H9 (cell line): ENCODE measurements around the gene TNIK. TPM values are rescaled to one million over a fixed set of nuclear protein-coding genes. Genes with fewer than 3 reads are reported as not detected.

Experiments used
- DNase-seq: peaks from one replicate; pipeline ENCODE4 v3.0.0-alpha.2; 2017
- H2AFZ ChIP-seq: one replicate; pipeline ENCODE4 v1.6.1; 2013; ENCODE audit warnings: mild to moderate bottlenecking, low read length, control low read depth, moderate library complexity
- H2AK5ac ChIP-seq: 2 replicates; pipeline ENCODE4 v1.6.1; 2013; ENCODE audit warnings: low read length, control low read depth, mixed read lengths; ENCODE audit not compliant: insufficient read length
- H2BK120ac ChIP-seq: one replicate; pipeline ENCODE4 v1.6.1; 2013; ENCODE audit warnings: low read depth, mild to moderate bottlenecking, low read length, control low read depth, inconsistent platforms; ENCODE audit not compliant: poor library complexity, severe bottlenecking
- H2BK12ac ChIP-seq: 2 replicates; pipeline ENCODE4 v1.6.1; 2013; ENCODE audit warnings: low read length, control low read depth, mixed read lengths, low read depth; ENCODE audit not compliant: insufficient read length
- H2BK15ac ChIP-seq: 2 replicates; pipeline ENCODE4 v1.6.1; 2013; ENCODE audit warnings: low read depth, low read length, control low read depth
- H2BK20ac ChIP-seq: one replicate; pipeline ENCODE4 v1.6.1; 2013; ENCODE audit warnings: low read depth, mild to moderate bottlenecking, low read length, control low read depth, inconsistent platforms; ENCODE audit not compliant: poor library complexity, severe bottlenecking
- H2BK5ac ChIP-seq: 2 replicates; pipeline ENCODE4 v1.6.1; 2013; ENCODE audit warnings: low read length, control low read depth, mixed read lengths; ENCODE audit not compliant: insufficient read length
- H3K14ac ChIP-seq: 2 replicates; pipeline ENCODE4 v1.6.1; 2013; ENCODE audit warnings: low read length, control low read depth; ENCODE audit not compliant: insufficient read depth
- H3K18ac ChIP-seq: 2 replicates; pipeline ENCODE4 v1.6.1; 2013; ENCODE audit warnings: low read depth, mild to moderate bottlenecking, mixed read lengths, low read length, control low read depth; ENCODE audit not compliant: insufficient read length
- H3K23ac ChIP-seq: 2 replicates; pipeline ENCODE4 v1.6.1; 2013; ENCODE audit warnings: low read length, control low read depth, mixed read lengths, low read depth; ENCODE audit not compliant: insufficient read length
- H3K23me2 ChIP-seq: 2 replicates; pipeline ENCODE4 v1.6.1; 2013; ENCODE audit warnings: low read depth, mild to moderate bottlenecking, mixed read lengths, low read length, control low read depth; ENCODE audit not compliant: insufficient read length, poor library complexity, severe bottlenecking
- H3K27ac ChIP-seq: 2 replicates; pipeline ENCODE4 v1.5.1; 2013; ENCODE audit warnings: low read length, control low read depth, mixed read lengths, low read depth; ENCODE audit not compliant: insufficient read length
- H3K27me3 ChIP-seq: 2 replicates; pipeline ENCODE4 v1.6.1; 2013; ENCODE audit warnings: low read length, control low read depth, inconsistent platforms; ENCODE audit not compliant: insufficient read depth
- H3K4ac ChIP-seq: 2 replicates; pipeline ENCODE4 v1.6.1; 2013; ENCODE audit warnings: low read depth, mild to moderate bottlenecking, control low read depth, inconsistent platforms, low read length, moderate library complexity
- H3K4me1 ChIP-seq: 2 replicates; pipeline ENCODE4 v1.6.1; 2013; ENCODE audit warnings: low read length, control low read depth, inconsistent platforms; ENCODE audit not compliant: insufficient read depth
- H3K4me2 ChIP-seq: 2 replicates; pipeline ENCODE4 v1.6.1; 2013; ENCODE audit warnings: low read length, control low read depth, mixed read lengths; ENCODE audit not compliant: insufficient read length, insufficient read depth
- H3K56ac ChIP-seq: 2 replicates; pipeline ENCODE4 v1.6.1; 2013; ENCODE audit warnings: low read depth, mild to moderate bottlenecking, mixed read lengths, low read length, control low read depth; ENCODE audit not compliant: insufficient read length
- H3K79me1 ChIP-seq: 2 replicates; pipeline ENCODE4 v1.6.1; 2013; ENCODE audit warnings: low read depth, mild to moderate bottlenecking, moderate library complexity, low read length, control low read depth, inconsistent platforms; ENCODE audit not compliant: insufficient read depth, poor library complexity, severe bottlenecking
- H3K79me2 ChIP-seq: 2 replicates; pipeline ENCODE4 v1.6.1; 2013; ENCODE audit warnings: low read length, control low read depth, inconsistent platforms; ENCODE audit not compliant: insufficient read depth
- H3K9ac ChIP-seq: 2 replicates; pipeline ENCODE4 v1.6.1; 2013; ENCODE audit warnings: low read length, control low read depth, mixed read lengths; ENCODE audit not compliant: insufficient read length; ENCODE audit errors: extremely low read depth
- H3K9me3 ChIP-seq: one replicate; pipeline ENCODE4 v1.6.1; 2013; ENCODE audit warnings: low read depth, low read length, inconsistent platforms; ENCODE audit not compliant: control insufficient read depth
- H3T11ph ChIP-seq: one replicate; pipeline ENCODE4 v1.6.1; 2013; ENCODE audit warnings: mild to moderate bottlenecking, low read length, control low read depth, inconsistent platforms
- H4K20me1 ChIP-seq: one replicate; pipeline ENCODE4 v1.6.1; 2013; ENCODE audit not compliant: control insufficient read depth, insufficient read length, insufficient read depth
- H4K5ac ChIP-seq: 2 replicates; pipeline ENCODE4 v1.6.1; 2013; ENCODE audit warnings: low read depth, mild to moderate bottlenecking, mixed read lengths, low read length, control low read depth; ENCODE audit not compliant: insufficient read length
- H4K8ac ChIP-seq: replicated peaks from 2 replicates; pipeline ENCODE4 v1.6.1; 2013; ENCODE audit warnings: low read length, control low read depth, mixed read lengths, low read depth; ENCODE audit not compliant: insufficient read length
- H4K91ac ChIP-seq: 2 replicates; pipeline ENCODE4 v1.6.1; 2013; ENCODE audit warnings: low read depth, mild to moderate bottlenecking, moderate library complexity, mixed read lengths, low read length, control low read depth; ENCODE audit not compliant: insufficient read length
- H3K27ac Mint-ChIP-seq, 3 experiments: 2 replicates in 2 of 3; 3 replicates in 1 of 3; pipeline ENCODE4 v1.8.0; 2020 to 2021; ENCODE audit warnings: mixed read lengths in 3 of 3, mild to moderate bottlenecking in 1 of 3, moderate library complexity in 1 of 3
- H3K27me3 Mint-ChIP-seq: 2 replicates; pipeline ENCODE4 v1.8.0; 2021; ENCODE audit warnings: low read depth, mild to moderate bottlenecking, moderate library complexity, mixed read lengths
- H3K36me3 Mint-ChIP-seq, 3 experiments: 2 replicates in 2 of 3; 3 replicates in 1 of 3; pipeline ENCODE4 v1.8.0; 2020 to 2021; ENCODE audit warnings: low read depth in 3 of 3, mixed read lengths in 3 of 3; ENCODE audit not compliant: insufficient read depth in 1 of 3
- H3K4me1 Mint-ChIP-seq, 2 experiments: 2 replicates each; pipeline ENCODE4 v1.8.0; 2020; ENCODE audit warnings: mixed read lengths in 2 of 2
- H3K4me3 Mint-ChIP-seq, 2 experiments: 2 replicates in 1 of 2; 3 replicates in 1 of 2; pipeline ENCODE4 v1.8.0; 2020 to 2021; ENCODE audit warnings: mild to moderate bottlenecking in 2 of 2, mixed read lengths in 2 of 2, moderate library complexity in 1 of 2
- H3K9me3 Mint-ChIP-seq, 2 experiments: 2 replicates in 1 of 2; 3 replicates in 1 of 2; pipeline ENCODE4 v1.8.0; 2020; ENCODE audit warnings: mild to moderate bottlenecking in 2 of 2, mixed read lengths in 2 of 2, moderate library complexity in 1 of 2
- CTCF ChIP-seq: fragments of 200-600 bp; sonication (generic); conservative IDR thresholded peaks from 3 replicates; pipeline ENCODE4 v1.8.0; 2021; ENCODE audit warnings: antibody characterized with exemption, mild to moderate bottlenecking
- WGBS: extraction: QIAGEN DNeasy Blood & Tissue Kit; methylation state at CpG from one replicate; pipeline ENCODE4 v1.1.7; 2013; ENCODE audit warnings: missing lambda C conversion rate, low lambda C conversion rate, mixed read lengths; ENCODE audit not compliant: insufficient read length; ENCODE audit errors: extremely low coverage; 5-methylcytosine and 5-hydroxymethylcytosine counted together
- total RNA-seq: library from RNA; stranded (reverse); gene quantifications from 2 replicates; pipeline ENCODE4 v1.2.1, GENCODE V29; 2021

Gene TNIK
- total RNA-seq, 1 experiment from 2014 or later: 15.9 TPM

- Histone ChIP-seq H4K20me1 (no peaks in the 10 kb centered on the region), H3K27me3 (no peaks in the 10 kb centered on the region), H3K9me3 (no peaks in the 10 kb centered on the region), H4K8ac (no peak overlapping the region), H3K4me2 (no peak overlapping the region), H3K27ac (no peak overlapping the region), H3K9ac (no peak overlapping the region), H4K5ac (no peak overlapping the region), H2BK12ac (no peak overlapping the region), H3K23me2 (no peaks in the 10 kb centered on the region), H3K56ac (no peak overlapping the region), H3K4ac (no peak overlapping the region), H2BK120ac (no peak overlapping the region), H3K79me1 (no peaks in the 10 kb centered on the region), H3K14ac (no peak overlapping the region), H4K91ac (no peak overlapping the region), H2BK15ac (no peak overlapping the region), H3K4me1 (peaks cover 7% of the 10 kb centered on the region; the same call in 1 of the 2 replicates), H2AK5ac (no peak overlapping the region), H3K79me2 (peaks cover 4% of the 10 kb centered on the region; the same call in 1 of the 2 replicates), H3K23ac (no peak overlapping the region), H2BK20ac (no peak overlapping the region), H2BK5ac (no peak overlapping the region), H2AFZ (no peak overlapping the region), H3T11ph (no peak overlapping the region), H3K18ac (no peak overlapping the region)
- H3K27me3 Mint-ChIP-seq: no peaks in the 10 kb centered on the region
- no CpG with 5 or more reads among the region's 3 CpGs for WGBS
- no peak for DNase-seq
- no peak for TF ChIP-seq CTCF
- H3K4me1 Mint-ChIP-seq: peaks cover 48 to 51% of the 10 kb centered on the region in 2 experiments
- peaks cover 4 to 5% of the 10 kb centered on the region in 2 experiments; a peak in 2 of 5 replicates for H3K9me3 Mint-ChIP-seq
- peaks cover 0 to 5% (median 2%) of the 10 kb centered on the region in 3 experiments; a peak in 3 of 7 replicates for H3K36me3 Mint-ChIP-seq
- no peak overlapping the region for H3K4me3 Mint-ChIP-seq
- H3K27ac Mint-ChIP-seq: peak overlapping the region in 1 of 3 experiments; percentile 96; a peak in 2 of 7 replicates
Observed at GRCh38 chr3:171437115-171437756, 23.0 kb downstream of the TNIK start.
